Fibroblast of skin of left biceps (primary cell): ENCODE results near the gene ZP1.
"Not testable (repeated sequence)": the region's sequence is repeated elsewhere in the genome, so short reads cannot be mapped to it uniquely, and the experiment has no call there.

Source experiments
- DNase-seq, 2 experiments: peaks; one replicate each; pipeline ENCODE4 v3.0.0-alpha.2; 2013; ENCODE audit warnings: low read depth in 2 of 2

ZP1 gene

DNA sequence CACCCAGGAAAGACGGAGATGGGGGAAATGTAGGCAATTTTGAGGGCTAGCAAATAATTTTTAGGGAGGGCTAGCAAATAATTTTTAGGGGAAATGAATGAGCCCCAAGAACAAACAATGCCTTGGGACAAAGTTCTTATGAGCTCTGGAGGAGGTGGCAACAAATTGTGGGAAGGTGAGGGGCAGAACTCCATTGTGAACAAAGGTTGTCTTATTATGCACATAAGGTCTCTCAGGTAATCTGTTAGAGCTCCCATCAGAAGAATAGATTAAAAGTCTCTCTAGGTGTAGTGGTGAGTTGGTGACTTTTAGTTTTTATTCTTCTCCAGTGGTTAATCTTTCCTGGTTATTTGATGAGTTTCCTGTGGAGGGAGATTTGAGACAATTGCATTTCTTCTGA, 41.5 kb downstream of the ZP1 start:
- no peak for DNase-seq

DNA sequence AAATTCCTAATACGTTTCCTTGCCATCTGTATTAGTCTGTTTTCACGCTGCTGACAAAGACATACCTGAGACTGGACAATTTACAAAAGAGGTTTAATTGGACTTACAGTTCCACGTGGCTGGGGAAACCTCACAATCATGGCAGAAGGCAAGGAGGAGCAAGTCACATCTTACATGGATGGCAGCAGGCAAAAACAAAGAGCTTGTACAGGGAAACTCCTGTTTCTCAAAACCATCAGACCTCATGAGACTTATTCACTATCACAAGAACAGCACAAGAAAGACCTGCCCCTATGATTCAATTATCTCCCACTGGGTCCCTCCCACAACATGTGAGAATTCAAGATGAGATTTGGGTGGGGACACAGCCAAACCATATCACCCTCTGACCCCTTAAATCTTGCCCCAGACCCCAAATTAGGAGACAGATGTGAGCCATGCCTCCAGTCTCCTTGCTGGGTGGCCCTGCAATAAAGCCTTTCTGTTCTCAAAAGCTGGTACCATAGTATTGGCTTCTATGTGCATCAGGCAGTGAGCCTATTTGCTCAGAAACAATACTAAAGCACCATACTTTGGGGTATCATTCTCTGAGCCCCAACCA, 42.4 kb downstream of the ZP1 start:
- DNase-seq: not testable (repeated sequence)

DNA sequence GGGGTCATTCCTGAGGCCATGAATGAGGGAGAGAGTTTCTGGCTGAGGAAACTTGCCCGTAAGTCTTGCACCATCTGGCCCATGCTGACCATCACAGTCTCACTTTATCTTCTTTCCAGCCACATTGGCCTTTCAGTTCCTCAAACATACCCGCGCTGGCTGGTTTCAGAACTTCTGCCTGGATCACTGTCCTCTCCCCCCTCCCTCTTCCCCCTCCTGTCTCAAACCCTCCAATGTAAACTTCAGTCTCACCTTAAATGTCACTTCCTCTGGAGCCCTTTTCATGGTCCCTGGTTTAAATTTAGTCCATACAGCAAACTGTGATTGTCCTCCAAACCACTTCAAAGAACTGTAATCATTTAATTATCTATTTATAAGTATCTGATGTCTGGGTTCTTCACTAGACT, 42.9 kb downstream of the ZP1 start:
- DNase-seq: no peak

DNA sequence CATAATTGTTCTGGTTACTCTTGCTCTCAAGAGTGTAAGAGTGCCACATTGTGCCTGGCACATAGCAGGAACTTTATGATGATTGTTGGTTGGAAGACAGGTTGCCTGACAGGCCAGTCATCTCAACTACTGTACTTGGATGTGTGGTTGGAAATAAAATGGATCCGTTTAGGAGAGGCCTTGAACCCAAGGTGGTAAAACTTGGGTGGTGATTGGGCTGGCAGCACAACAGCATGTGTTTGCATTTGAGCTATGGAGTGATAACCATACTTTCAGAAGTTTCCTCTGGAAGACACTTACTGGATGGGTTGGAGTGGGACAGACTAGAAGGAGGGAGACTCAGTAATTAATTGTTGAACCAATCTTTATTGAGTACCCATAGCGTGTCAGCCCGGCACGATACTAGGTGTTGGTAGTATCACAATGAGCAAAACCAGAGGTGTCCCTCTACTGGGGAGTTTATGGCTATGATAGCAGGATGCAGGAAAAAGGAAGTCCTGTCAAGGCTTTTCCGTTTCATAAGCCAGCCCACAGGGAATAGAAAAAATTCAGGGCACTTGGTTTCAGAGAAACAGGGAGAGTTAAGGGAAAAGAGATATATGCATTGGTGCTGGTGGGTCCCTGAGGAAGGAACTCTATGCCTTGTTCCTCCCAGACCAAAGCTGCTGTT, 43.5 kb downstream of the ZP1 start:
- DNase-seq: no peak

DNA sequence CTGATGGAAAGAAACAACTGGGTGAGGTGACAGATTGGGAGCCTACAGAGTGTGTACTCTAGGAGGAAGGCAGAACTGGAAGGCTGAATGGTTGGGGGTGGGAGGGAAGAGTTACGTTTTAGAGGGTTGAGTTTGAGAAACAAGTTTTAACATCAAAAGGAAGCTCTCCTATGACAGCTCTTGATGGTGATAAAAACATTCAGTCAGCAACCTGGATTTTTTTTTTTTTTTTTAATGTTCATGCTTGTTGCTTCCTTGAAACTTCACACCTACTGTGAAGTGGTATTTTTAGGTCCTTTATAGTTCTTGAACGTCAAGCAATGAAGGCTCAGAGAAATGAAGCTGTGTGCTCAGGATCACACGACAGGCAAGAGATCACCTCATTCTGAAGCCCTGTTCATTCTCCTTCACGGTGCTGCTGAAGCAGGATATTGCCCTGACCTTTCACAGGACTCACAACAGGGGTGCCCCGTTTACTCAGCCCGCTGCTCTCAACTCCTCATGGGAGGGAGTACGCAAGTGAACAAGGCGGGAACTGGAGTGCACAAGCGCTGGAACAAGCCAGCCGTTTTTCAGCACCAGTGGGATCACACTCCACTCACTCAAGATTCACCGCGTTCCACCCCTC, 45.0 kb downstream of the ZP1 start:
- no peak for DNase-seq

DNA sequence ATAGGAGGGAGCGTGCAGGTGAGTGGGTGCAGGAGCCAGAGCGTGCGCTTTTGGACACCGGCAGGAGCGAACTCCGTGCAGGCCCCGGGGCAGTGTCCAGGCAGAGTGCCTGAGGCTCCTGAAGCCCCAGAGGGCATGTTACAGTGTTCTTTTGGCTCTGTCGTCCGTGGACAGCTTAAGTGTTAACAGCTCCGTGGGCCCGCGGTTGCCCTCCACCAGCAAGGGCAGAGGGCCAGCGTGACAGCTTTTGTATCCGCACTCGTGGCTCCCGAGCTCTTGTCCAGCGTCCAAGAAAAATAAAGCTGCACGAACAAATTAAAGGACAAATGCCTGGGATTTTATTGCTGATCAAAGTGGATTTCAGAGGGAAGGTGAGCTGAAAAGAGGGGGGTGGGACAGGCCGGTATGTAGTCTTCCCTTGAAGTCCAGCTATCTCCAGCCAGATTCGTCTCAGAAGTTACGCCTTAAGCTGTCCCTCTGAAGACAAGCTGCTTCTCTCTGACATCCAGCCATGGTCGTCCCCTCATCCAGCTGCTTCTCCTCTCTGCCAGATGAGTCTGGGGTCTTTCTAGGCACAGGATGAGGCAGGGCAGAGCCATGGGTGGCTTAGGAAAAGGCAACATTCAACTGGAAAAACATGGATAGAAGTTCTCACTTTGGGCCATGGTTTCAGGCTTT, 45.6 kb downstream of the ZP1 start:
- DNase-seq: no peak

DNA sequence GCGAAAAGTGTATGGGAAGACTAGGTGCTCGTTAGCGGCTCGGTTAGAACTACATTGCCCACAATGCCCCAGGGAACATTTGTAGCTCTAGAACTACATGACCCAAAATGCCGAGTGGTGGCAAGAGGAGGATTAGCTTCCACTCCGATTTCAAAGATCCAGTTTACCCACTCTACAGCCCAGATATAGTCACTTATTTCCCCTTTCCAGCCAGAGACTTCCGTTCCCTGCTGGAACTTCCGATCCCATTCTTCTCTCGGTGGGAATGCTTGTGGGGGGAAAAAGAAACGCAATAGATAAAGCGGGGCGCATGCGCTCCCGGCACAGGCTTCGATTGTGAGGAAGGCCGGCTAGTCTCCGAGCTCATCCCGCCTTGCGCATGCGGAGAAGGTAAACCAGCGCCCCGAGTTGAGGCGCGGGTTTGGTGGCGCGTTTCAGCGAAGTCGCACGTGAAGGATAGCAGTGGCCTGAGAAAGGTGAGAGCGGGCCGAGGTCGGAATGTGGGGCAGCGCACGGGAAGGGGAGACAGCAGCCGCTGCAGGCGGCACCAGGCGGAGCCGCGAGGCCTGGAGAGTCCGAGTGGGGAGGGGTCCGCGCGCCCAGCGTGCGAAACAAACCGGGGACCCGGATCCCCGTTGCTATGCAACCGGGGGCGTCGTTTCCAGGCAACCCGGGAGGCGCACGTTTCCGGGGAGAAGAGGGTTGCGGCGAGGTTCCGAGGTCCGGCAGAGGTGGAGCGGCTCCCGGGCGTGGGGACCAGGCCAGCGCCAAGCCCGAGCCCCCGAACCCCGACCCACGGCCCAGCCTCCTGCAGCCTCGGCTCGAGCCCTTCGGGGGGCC, 46.7 kb downstream of the ZP1 start, which contains the start of gene TMEM109:
TMEM109 (plus strand) TSS at position 366 of the 840 bp plus-strand sequence. CDS start 5,536 bp downstream, outside the sequence.
- DNase-seq: peak; percentile 73 to 78

DNA sequence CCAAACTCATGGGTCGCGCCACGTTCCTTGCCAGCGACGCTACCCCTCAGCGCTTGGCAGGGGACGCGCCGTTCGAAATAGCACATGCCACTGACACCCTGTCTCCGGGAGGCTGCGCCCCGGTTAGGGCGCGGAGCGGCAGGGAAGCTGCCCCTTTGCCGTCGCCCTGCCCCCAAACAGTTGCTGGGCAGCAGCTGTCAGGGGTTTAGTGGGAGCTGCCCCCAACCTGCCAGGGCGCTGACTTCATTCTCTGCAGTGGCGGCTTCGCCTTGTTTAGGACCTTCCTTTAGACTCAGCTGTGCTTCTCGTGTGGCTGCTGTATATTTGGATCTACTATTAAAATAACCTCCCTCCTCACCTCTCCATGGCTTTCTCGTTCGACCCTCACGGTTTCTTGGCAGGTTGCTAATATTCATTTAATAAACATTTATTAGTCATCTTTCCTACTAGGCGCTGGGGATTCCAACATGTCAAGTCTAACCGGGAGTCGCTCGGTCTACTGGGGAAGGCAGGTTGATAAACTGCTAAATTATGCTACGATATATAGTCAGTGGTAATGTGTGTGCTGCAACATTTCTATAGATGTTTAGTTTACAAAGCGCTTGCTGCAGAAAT, 47.4 kb downstream of the ZP1 start:
- no peak for DNase-seq

DNA sequence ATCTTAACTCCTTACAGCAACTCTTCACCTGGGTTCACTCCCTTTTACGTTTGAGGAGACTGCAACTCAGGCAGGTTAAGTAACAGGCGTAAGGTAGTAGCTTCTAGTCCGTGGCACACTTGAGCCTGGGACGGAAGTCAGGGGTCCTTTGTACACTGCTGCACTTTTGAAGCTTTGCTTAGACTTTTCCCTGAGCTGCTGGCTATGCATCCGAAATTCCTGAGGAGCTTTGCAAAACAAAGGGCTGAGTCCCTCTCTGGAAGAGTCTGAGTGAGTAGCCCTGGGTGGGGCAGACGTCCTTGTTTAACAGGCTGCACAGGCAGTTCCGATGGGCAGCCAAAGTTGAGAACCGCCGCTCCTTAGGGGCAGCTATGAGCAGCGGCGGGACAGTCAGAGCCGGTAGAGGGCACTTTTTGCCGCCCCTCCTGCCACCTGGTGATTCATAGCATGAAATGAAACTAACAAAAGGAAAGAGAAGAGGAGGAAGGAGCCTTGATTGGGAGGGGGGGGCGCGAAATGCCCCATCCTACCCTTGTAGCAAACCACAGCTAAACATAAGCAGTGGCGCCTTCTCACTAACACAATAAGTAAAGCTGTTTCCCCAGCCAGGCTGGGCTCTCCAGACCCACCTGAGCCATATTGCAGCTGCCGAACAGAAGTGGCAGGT, 48.0 kb downstream of the ZP1 start:
- no peak for DNase-seq

DNA sequence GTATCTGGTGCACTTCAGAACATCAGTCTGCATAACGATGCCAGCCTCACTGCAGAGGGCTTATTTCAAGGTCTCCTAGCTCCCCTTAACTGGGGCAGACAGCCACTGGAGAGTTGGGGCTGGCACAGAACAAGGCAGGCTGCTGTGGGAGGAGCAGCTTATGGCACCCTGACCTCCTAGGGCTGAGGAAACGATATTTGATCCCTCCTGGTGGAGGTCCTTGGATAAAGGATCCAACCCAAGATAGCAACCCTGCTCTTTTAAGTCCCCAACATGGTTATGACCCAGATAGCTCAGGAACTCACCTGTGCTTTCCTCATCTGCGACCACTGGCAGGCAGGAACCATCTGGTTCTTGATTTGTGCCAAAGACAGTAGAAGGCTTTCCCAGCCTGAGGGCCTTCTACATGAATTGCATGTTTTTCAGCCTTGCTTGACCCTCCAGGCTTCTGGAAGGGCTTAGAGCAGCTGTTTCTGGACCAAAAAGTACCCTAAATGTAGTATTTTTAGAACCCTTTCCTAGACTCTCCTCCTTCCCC, 49.4 kb downstream of the ZP1 start:
- no peak for DNase-seq

DNA sequence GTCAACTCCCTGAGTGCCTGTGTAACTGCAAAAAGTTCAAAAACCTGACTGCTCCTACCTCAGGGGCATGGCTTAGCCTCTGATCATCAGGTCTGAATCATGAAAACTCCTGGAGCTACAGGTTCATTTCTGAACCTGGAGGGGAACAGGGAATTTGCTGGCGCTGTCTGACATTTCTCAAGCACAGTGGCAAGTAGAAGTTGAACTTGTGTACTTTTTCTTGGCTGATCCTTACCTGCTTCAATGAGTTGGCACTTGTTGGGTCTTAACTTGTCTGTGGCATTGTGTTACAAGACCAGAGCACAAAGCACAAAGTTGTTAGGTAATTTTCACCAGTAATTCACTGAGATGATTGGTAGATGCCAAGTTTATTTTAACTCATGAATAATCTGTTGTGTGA, 49.9 kb downstream of the ZP1 start:
- DNase-seq: no peak

DNA sequence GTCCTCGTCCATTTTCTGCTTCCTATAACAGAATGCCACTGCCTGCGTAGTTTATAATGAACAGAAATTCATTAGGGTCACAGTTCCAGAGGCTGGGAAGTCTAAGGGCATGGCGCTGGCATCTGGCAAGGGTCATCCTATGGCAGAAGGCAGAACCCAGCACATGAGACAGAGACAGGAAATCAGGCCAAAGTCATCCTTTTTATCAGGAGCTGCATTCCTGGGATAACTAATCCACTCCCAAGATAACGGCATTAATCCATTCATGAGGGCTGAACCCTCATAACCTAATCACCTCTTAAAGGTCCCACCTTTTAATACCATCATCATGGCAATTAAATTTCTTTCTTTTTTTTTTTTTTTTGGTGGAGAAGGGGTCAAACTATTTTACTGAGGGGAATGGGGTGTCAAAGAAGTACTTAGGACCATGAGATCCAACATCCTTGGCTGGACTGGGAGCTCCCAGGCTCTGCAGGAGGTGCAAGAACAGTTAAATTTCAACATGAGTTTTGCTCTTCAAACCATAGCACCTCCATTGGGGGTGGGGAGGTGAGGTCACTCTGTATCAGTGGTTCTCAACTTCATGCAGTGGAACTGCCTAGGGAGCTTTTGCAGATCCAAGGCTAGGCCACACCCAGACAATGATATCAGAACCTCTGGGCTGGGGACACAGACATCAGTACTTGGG, 51.1 kb downstream of the ZP1 start:
- DNase-seq: no peak

DNA sequence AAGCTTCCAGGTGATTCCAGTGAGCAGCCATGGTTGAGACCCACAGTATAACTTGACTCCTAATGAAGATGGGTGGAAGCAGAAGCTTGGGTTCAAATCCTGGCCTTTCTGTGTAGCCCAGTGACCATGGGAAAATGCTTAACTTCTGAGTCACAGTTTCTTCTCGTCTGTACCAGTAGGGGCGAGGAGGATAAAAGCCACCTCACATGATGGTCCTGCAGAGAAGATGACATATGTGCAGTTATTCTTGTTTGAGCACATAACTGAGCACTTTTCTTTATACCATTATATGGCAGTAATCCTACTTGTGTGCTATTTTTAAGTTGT, 51.6 kb downstream of the ZP1 start:
- DNase-seq: no peak

DNA sequence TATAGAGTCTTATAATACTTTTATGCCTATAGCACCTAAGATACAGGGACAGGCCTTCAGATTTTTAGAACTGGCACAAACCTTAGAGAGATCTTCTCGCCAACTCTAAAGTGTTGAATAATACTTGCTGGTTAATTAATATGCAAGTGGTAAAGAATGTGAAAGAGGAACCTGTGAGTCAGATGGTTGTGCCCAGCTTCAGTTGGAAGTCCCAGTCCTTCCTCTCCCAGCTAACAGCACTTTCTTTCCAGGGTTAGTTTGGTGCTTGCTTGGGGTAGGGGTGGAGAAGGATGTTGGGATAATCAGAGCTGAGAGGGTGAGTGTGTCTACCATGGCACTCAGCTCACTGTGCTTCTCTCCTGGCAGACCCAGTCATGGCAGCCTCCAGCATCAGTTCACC, 52.0 kb downstream of the ZP1 start:
- no peak for DNase-seq

DNA sequence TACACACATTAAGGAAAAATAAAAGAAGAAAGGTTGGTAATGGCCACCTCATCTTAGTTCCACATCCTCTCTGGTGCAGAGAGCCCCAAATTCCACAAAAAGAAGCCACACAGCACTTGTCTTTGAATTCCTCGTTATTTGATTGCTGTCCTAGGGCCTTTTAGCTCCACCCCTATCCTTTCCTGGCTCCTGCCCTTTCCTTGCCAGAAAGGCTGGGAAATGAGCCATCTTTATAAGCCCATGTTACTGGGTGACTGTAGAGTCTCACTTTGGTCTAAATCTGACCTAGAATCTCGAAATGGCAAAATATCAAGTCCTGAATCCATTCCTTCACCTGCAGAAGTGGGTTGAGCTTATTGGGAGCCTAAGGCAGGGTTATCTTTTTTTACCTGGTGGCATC, 52.6 kb downstream of the ZP1 start:
- DNase-seq: no peak

DNA sequence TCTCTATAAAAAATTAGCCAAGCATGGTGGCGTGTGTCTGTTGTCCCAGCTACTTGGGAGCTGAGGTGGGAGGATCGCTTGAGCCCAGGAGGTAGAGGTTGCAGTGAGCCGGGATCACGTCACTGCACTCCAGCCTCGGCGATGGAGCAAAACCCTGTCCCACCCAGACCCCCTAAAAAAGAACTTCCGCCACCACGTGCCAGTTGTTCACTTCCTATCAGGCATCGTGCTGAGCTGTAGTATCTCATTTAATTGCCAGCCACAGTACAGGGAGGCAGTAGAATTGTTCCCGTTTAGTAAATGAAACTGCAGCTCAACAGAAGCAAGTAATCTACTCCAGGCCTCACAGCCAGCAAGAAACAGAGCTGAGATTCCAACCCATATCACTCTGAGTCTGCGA, 53.9 kb downstream of the ZP1 start:
- DNase-seq: no peak

DNA sequence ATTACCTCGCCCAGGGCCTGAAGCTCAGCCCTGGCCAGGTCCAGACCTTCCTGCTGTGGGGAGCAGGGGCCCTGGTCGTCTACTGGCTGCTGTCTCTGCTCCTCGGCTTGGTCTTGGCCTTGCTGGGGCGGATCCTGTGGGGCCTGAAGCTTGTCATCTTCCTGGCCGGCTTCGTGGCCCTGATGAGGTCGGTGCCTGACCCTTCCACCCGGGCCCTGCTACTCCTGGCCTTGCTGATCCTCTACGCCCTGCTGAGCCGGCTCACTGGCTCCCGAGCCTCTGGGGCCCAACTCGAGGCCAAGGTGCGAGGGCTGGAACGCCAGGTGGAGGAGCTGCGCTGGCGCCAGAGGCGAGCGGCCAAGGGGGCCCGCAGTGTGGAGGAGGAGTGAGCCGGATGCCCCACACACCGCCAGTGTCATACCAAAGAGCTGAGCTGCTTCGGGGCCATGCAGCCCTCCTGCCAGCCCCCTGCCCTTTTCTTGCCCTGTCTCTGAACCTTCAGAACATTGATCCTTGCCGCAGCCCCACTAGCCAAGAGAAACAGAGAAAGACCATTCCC, 54.5 kb downstream of the ZP1 start:
- no peak for DNase-seq

DNA sequence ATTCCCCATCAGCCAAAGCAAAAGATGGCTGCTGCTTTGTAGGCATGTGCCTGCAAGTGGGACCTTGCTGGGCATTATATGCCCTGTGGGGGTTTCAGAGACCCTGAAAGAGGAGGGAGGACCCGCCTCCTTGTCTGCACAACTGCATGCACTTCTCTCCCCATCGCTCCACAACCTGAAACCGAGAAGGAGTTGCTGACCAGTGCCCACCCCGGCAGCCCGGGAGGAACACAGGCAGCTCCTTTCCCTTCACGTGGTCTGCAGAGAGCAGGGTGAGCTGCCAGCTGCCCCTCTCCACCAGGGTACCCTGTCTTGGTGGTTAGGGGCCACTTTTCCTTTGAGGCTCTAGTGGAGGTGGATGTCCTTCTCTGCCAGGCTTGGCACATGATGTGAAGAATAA, 55.6 kb downstream of the ZP1 start:
- no peak for DNase-seq

DNA sequence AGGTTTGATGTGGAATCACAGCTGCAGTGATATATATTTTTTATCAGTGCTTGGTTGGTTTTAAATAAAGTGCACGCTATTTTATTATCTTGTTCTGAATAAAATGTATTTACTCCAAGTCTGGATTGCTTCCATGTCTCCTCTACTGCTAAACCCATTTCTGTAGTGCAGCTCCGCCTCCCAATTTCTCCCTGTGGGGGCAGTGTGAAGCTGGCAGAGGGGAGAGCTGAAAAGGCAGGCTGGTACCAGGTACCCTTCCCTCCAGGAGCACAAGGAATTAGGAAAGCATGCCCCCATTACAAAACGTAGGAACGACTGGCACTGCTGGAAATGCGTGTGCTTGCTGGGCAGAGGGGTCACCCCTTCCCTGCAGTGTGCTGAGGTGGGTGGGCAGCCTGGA, 56.0 kb downstream of the ZP1 start:
- no peak for DNase-seq

DNA sequence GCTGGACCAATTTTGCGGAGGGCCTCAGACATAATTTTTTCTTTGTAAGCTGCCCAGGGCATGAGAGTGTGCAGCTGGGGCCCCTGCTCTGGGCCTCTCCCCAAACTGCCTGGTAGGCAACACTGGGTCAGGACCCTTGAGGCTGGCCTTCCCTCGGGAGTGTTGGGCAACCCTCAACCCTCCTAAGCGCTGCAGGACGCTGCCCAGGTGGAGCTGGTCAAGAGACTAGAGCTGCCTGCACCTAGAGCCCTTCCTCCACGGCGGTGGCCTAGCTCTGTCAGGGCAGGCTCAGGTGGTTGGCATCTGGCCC, 56.4 kb downstream of the ZP1 start:
- DNase-seq: no peak
